Measurements from ENCODE around the gene DUSP9. TPM values are rescaled to one million over a fixed set of nuclear protein-coding genes. Genes with fewer than 3 reads are reported as not detected.
"Not testable (repeated sequence)": the region's sequence is repeated elsewhere in the genome, so short reads cannot be mapped to it uniquely, and the experiment has no call there.

The DUSP9 gene
- polyA plus RNA-seq, 4 donors, result 53.6 to 63.9 (median 57.1) TPM

- DNase-seq (ENCODE audit: low read depth in 4 of 4, low spot score in 2 of 4), result no peak
Measured at GRCh38 chrX:153689654-153690465, 42.9 kb downstream of the DUSP9 start.

- no peak for DNase-seq (ENCODE audit: low read depth in 4 of 4, low spot score in 2 of 4)
Measured at GRCh38 chrX:153690466-153690865, 43.5 kb downstream of the DUSP9 start.

- not testable (repeated sequence) for DNase-seq (ENCODE audit: low read depth in 4 of 4, low spot score in 2 of 4)
Measured at GRCh38 chrX:153691032-153691827, 44.2 kb downstream of the DUSP9 start.

GRCh38 chrX:153692003-153692402 lies 45.0 kb downstream of the DUSP9 start:
- no peak for DNase-seq (ENCODE audit: low read depth in 4 of 4, low spot score in 2 of 4)

GRCh38 chrX:153692611-153693156 lies 45.7 kb downstream of the DUSP9 start:
- no peak for DNase-seq (ENCODE audit: low read depth in 4 of 4, low spot score in 2 of 4)

- no peak for DNase-seq (ENCODE audit: low read depth in 4 of 4, low spot score in 2 of 4)
Measured at GRCh38 chrX:153693216-153694086, 46.4 kb downstream of the DUSP9 start.

- DNase-seq (ENCODE audit: low read depth in 4 of 4, low spot score in 2 of 4), result not testable (repeated sequence)
Measured at GRCh38 chrX:153694256-153694655, 47.3 kb downstream of the DUSP9 start.

- no peak for DNase-seq (ENCODE audit: low read depth in 4 of 4, low spot score in 2 of 4)
Measured at GRCh38 chrX:153694687-153695270, 47.8 kb downstream of the DUSP9 start.

- DNase-seq (ENCODE audit: low read depth in 4 of 4, low spot score in 2 of 4), result no peak
Measured at GRCh38 chrX:153696100-153696499, 49.1 kb downstream of the DUSP9 start.

- not testable (repeated sequence) for DNase-seq (ENCODE audit: low read depth in 4 of 4, low spot score in 2 of 4)
Measured at GRCh38 chrX:153696538-153696937, 49.5 kb downstream of the DUSP9 start.

- DNase-seq (ENCODE audit: low read depth in 4 of 4, low spot score in 2 of 4), result not testable (repeated sequence)
Measured at GRCh38 chrX:153696986-153697722, 50.2 kb downstream of the DUSP9 start.

- no peak for DNase-seq (ENCODE audit: low read depth in 4 of 4, low spot score in 2 of 4)
Measured at GRCh38 chrX:153697924-153698865, 51.2 kb downstream of the DUSP9 start.

- not testable (repeated sequence) for DNase-seq (ENCODE audit: low read depth in 4 of 4, low spot score in 2 of 4)
Measured at GRCh38 chrX:153699210-153699783, 52.3 kb downstream of the DUSP9 start.

GRCh38 chrX:153699784-153700371 lies 52.9 kb downstream of the DUSP9 start:
- DNase-seq (ENCODE audit: low read depth in 4 of 4, low spot score in 2 of 4), result not testable (repeated sequence)

GRCh38 chrX:153700376-153700945 lies 53.5 kb downstream of the DUSP9 start:
- no peak for DNase-seq (ENCODE audit: low read depth in 4 of 4, low spot score in 2 of 4)

Data from left renal cortex interstitium (tissue), 4 donors.